ENCODE data around the gene PRKG1.

DNA sequence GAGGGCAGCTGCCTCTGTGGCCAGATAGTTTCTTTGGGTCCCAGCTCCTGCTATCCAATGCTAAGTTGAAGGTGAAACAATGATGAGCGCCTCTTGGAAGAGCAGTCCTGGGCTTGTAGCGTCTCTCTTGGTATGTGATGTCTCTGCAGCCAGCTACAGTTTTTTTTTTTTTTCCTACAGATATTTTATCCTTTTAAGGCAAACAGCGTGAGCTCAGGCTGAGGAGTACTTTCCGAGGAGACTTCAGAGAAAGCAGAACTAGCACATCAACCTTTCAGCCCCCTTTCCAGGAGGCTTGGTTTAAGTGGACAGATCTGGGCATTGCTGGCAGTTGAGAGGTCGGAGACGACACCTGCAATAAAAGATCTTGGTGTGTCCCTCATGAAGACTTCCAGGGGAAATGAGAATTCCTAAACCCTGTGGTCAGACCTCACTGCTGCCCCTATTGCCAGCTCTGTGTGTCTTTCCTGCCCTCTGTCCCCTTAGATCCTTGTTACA, 9.1 kb downstream of the PRKG1 start:
- TF ChIP-seq, protein P1, sequence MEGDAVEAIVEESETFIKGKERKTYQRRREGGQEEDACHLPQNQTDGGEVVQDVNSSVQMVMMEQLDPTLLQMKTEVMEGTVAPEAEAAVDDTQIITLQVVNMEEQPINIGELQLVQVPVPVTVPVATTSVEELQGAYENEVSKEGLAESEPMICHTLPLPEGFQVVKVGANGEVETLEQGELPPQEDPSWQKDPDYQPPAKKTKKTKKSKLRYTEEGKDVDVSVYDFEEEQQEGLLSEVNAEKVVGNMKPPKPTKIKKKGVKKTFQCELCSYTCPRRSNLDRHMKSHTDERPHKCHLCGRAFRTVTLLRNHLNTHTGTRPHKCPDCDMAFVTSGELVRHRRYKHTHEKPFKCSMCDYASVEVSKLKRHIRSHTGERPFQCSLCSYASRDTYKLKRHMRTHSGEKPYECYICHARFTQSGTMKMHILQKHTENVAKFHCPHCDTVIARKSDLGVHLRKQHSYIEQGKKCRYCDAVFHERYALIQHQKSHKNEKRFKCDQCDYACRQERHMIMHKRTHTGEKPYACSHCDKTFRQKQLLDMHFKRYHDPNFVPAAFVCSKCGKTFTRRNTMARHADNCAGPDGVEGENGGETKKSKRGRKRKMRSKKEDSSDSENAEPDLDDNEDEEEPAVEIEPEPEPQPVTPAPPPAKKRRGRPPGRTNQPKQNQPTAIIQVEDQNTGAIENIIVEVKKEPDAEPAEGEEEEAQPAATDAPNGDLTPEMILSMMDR (optimal IDR thresholded peaks at IDR 0.05 in 1 of 3, IDR thresholded peaks at IDR 0.05 in 1 of 3, conservative IDR thresholded peaks at IDR 0.05 in 1 of 3; ENCODE audit: extremely low read depth in 1 of 3, insufficient read depth in 2 of 3, low read length in 3 of 3), result no peak
- no peak for TF ChIP-seq EZH2 (IDR thresholded peaks at IDR 0.05; ENCODE audit: low read length)

All from keratinocyte (primary cell).